ENCODE measurements around the gene DPYD.

GRCh38 chr1:97759078-97759477, 161.8 kb downstream of the DPYD start:
- TF ChIP-seq POLR2A (IDR thresholded peaks at IDR 0.05): no peak
- no peak for TF ChIP-seq CTCF (IDR thresholded peaks at IDR 0.05)
- TF ChIP-seq EP300 (IDR thresholded peaks at IDR 0.05): no peak

All from tibial nerve (tissue), 4 donors.